Measurements from ENCODE around the gene SNF8.

DNA sequence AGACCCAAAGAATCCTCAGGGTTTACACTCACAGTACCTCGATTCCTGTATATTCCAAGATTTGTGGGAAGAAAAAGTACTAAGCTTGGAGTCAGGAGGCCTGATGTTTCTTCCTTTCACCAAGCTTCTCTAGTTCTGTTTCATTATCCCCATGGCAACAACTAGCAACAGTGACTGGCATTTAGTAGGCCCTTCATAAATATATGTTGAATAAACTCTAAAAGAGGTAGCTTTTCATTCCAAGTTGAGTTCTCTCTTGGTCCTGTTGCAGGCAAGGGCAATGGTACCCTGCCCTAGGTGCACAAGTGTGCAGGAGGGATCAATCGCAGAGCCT is 37.0 kb downstream of the SNF8 start:
- TF ChIP-seq, protein P1, sequence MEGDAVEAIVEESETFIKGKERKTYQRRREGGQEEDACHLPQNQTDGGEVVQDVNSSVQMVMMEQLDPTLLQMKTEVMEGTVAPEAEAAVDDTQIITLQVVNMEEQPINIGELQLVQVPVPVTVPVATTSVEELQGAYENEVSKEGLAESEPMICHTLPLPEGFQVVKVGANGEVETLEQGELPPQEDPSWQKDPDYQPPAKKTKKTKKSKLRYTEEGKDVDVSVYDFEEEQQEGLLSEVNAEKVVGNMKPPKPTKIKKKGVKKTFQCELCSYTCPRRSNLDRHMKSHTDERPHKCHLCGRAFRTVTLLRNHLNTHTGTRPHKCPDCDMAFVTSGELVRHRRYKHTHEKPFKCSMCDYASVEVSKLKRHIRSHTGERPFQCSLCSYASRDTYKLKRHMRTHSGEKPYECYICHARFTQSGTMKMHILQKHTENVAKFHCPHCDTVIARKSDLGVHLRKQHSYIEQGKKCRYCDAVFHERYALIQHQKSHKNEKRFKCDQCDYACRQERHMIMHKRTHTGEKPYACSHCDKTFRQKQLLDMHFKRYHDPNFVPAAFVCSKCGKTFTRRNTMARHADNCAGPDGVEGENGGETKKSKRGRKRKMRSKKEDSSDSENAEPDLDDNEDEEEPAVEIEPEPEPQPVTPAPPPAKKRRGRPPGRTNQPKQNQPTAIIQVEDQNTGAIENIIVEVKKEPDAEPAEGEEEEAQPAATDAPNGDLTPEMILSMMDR (IDR thresholded peaks at IDR 0.05), result no peak
- no peak for TF ChIP-seq ZNF396 (CRISPR knock-in tag; IDR thresholded peaks at IDR 0.05; ENCODE audit: borderline replicate concordance)
